Breast epithelium (tissue), 3 donors: ENCODE data around the gene PHLPP2.

Experiments used
- CTCF ChIP-seq, 3 donors: fragments of 450-650 bp; IDR thresholded peaks; one replicate each; pipeline ENCODE4 v1.5.1; 2016 to 2017; ENCODE audit warnings: antibody characterized with exemption in 3 of 3, mild to moderate bottlenecking in 3 of 3, moderate library complexity in 3 of 3
- POLR2A ChIP-seq: fragments of 450-650 bp; IDR thresholded peaks from one replicate; pipeline ENCODE4 v1.6.1; 2016; ENCODE audit warnings: antibody characterized with exemption, mild to moderate bottlenecking, moderate library complexity
- POLR2AphosphoS5 ChIP-seq, 3 donors: sonication (generic); formaldehyde crosslinking; IDR thresholded peaks; one replicate each; pipeline ENCODE4 v1.6.1; 2017; ENCODE audit warnings: antibody characterized with exemption in 3 of 3

GRCh38 chr16:71670537-71670936, 54.0 kb downstream of the PHLPP2 start:
- TF ChIP-seq POLR2A = no peak
- no peak for TF ChIP-seq CTCF (IDR thresholded peaks at IDR 0.05)
- no peak for TF ChIP-seq POLR2AphosphoS5 (IDR thresholded peaks at IDR 0.05)
